Stimulated activated CD8-positive, alpha-beta memory T cell treated with anti-CD3 and anti-CD28 coated beads, Interleukin-4, amount 100 ng/mL, for 4 hours (primary cell): ENCODE data around the gene PPCDC.

Source experiments
- DNase-seq, 2 donors: peaks; one replicate each; pipeline ENCODE4 v3.0.0-alpha.2; 2020; ENCODE audit warnings: low read depth in 2 of 2, low spot score in 1 of 2

The PPCDC gene

DNA sequence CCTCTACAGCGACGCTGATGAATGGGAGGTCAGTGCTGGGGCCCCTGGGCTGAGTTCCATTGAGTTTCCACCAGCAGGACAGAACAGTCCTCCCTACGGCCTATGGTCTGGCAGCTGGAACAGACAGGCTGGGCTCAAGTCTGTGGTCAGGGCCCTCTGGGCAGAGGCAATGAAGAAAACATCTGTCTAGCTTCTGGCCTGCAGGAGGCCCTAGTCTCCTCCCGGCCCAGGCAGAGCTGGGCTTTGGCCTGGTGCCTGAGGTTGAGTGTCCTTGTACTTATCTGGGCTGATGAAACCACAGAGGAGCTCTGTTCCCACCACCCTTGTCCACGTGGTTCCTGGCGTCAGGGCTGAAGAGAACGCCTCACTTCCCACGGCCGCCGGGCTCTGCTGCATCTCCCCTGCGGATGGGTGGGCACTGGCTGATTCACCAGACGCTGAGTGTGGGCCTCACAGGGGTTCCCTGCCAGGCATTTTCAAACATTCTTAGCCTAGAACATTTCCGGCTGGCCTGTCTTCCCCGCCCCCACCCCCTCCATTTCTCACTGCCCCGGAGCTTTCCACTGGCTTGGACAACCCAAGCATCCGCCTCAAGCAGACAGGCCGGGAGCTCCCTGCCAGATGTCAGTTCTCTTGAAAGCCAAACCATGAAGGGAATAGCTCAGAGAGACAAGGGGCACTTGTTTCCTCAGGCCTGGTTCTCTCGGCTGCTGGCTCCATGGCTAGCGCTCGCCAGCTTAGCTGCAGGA is 20.3 kb downstream of the PPCDC start:
- no peak for DNase-seq

- no peak for DNase-seq
Measured at GRCh38 chr15:75044258-75044878, 21.0 kb downstream of the PPCDC start.

GRCh38 chr15:75045332-75046015 is 22.1 kb downstream of the PPCDC start:
- no peak for DNase-seq

GRCh38 chr15:75048394-75048793 is 25.0 kb downstream of the PPCDC start:
- DNase-seq: no peak

DNA sequence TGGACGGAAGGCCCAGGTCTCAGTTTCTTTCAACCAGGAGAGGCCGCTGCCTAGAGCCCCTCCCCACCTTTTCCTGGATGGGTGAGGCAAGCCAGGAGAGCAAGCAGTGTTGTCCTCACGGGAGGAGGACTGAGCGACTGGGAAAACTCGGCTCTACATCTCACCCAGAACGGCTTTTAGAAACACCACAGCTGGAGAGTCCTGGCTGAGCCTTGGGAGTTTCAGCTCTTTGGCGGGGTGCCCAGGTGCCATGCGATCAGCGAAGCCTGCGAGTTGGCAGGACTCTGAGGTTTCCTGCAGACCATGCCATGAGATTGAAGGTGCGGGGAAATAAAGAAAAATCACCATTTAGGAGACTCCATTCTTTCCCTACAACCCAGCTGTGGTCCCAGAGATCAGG is 26.0 kb downstream of the PPCDC start:
- DNase-seq: no peak

DNA sequence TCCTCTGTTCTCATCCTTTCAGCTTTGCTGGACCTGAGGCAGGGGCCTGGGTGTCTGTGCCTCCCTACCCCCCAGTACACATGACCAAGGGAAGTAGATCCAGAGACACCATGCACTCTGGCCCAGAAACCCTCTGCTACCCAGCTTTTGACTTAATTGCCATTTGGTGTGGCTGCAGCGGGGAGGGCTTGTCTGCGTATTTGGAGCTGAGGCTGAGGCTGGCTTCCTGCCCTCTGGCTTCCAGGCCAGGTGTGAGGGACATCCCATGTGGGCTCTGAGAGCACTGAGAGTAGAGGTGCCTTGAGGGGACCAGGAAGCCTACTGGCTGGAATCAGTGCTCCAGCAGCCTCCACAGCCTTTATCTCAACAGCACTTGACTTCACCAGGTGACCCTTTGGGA is 26.9 kb downstream of the PPCDC start:
- no peak for DNase-seq

DNA sequence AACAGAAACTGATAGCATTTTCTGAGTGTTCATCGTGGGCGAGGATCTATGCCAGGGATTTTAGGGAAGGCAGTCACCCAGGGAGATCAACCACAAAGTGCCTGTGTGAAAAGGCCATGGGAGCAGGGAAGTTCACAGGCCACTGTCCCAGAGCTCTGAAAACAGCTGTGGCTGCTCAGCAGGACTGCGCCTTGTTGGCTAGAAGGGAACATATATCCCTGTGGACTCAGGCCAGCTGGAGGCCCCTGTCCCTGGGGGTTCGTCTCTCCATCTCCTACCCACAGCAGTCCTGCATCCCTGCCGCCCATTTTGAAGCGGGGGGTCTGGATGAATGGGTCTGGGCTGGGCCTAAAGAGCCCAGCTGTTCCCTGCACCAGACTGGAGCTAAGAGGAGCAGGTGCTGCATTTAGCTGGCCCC is 27.8 kb downstream of the PPCDC start:
- DNase-seq: no peak

- DNase-seq: no peak
Measured at GRCh38 chr15:75051711-75052110, 28.3 kb downstream of the PPCDC start.

GRCh38 chr15:75052972-75053747 is 29.8 kb downstream of the PPCDC start:
- no peak for DNase-seq

DNA sequence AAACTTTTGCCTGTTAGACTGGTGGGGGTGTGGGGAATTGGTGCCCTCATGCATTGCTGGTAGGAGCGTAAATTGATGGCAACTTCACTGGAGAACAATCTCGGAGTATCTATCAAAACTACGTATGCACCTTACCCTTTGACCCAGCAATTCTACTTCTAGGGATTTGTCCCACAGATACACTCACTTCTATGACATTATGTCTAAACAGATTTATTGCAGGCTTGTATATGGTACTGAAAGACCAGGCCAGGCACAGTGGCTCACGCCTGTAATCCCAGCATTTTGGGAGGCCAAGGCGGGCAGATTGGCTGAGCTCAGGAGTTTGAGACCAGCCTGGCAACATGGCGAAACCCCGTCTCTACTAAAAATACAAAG is 30.3 kb downstream of the PPCDC start:
- no peak for DNase-seq

GRCh38 chr15:75054172-75054897 is 30.9 kb downstream of the PPCDC start:
- DNase-seq: no peak

GRCh38 chr15:75056036-75056435 is 32.6 kb downstream of the PPCDC start:
- DNase-seq: no peak

- DNase-seq: no peak
Measured at GRCh38 chr15:75058127-75058905, 34.9 kb downstream of the PPCDC start.

- no peak for DNase-seq
Measured at GRCh38 chr15:75059607-75060006, 36.2 kb downstream of the PPCDC start.

GRCh38 chr15:75061272-75061671 is 37.9 kb downstream of the PPCDC start:
- no peak for DNase-seq

GRCh38 chr15:75062706-75063105 is 39.3 kb downstream of the PPCDC start:
- no peak for DNase-seq

GRCh38 chr15:75063338-75063737 is 39.9 kb downstream of the PPCDC start:
- no peak for DNase-seq

GRCh38 chr15:75063889-75064288 is 40.5 kb downstream of the PPCDC start:
- DNase-seq: no peak

- no peak for DNase-seq
Measured at GRCh38 chr15:75064846-75065245, 41.5 kb downstream of the PPCDC start.

DNA sequence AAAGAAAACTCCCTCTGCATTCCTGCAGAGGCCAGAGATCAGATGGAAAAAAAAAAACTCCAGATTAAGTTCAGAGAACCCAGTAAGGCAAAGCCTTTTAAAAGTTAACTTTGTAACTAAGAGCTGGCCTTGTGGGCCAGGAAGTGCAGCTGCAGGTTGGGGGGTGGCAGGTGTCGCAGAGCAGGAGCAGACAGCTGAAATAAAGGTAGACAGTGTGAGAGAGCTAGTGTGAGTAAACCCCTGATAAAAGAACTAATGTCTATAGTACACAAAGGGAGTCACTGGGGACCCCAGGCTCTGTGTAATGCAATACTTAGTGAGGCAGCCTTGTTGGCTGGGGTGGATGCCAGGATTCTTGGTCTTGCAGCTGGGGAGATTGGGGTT is 42.1 kb downstream of the PPCDC start:
- no peak for DNase-seq
